Vagina (tissue), 2 donors: Measurements from ENCODE around the gene MYO7A. TPM values are rescaled to one million over a fixed set of nuclear protein-coding genes. Genes with fewer than 3 reads are reported as not detected.

Experiments used
- DNase-seq, 2 donors: peaks; one replicate each; pipeline ENCODE4 v3.0.0-alpha.2; 2017; ENCODE audit errors: extremely low spot score in 2 of 2
- H3K27ac ChIP-seq: fragments of 200-600 bp; sonication (generic); one replicate; pipeline ENCODE4 v1.5.1; 2019
- H3K27me3 ChIP-seq: fragments of 200-600 bp; sonication (generic); one replicate; pipeline ENCODE4 v1.5.1; 2019
- H3K36me3 ChIP-seq, 2 donors: fragments of 200-600 bp; sonication (generic); one replicate each; pipeline ENCODE4 v1.5.1; 2017 to 2019
- H3K4me1 ChIP-seq: fragments of 200-600 bp; sonication (generic); one replicate; pipeline ENCODE4 v1.5.1; 2019
- H3K4me3 ChIP-seq, 2 donors: fragments of 200-600 bp; sonication (generic); 1 replicate in 1 of 2; 2 replicates in 1 of 2; pipeline ENCODE4 v1.5.1; 2016 to 2019
- H3K9me3 ChIP-seq: fragments of 200-600 bp; sonication (generic); one replicate; pipeline ENCODE4 v1.5.1; 2019
- CTCF ChIP-seq, 3 experiments: fragments of 450-650 bp in 2 of 3; fragments of 200-600 bp in 1 of 3; sonication (generic) in 1 of 3; IDR thresholded peaks; one replicate each; pipeline ENCODE4 v1.5.1; 2017 to 2019; ENCODE audit warnings: antibody characterized with exemption in 3 of 3, mild to moderate bottlenecking in 2 of 3, moderate library complexity in 2 of 3
- POLR2A ChIP-seq, 2 donors: fragments of 450-650 bp; IDR thresholded peaks; one replicate each; pipeline ENCODE4 v1.6.1; 2017; ENCODE audit warnings: antibody characterized with exemption in 2 of 2, mild to moderate bottlenecking in 2 of 2, moderate library complexity in 2 of 2
- POLR2AphosphoS5 ChIP-seq, 2 donors: sonication (generic); formaldehyde crosslinking; IDR thresholded peaks; one replicate each; pipeline ENCODE4 v1.9.0; 2017; ENCODE audit warnings: antibody characterized with exemption in 2 of 2, mild to moderate bottlenecking in 2 of 2, low read depth in 1 of 2; ENCODE audit not compliant: insufficient read depth in 1 of 2
- intact Hi-C: fragments of 100-400 bp; cut with DNase I; formaldehyde crosslinking; loops from one replicate; pipeline ENCODE4 v1.15.1; 2023
- total RNA-seq: library from RNA; depleted of rRNA; stranded (reverse); fragments of >200 nt; gene quantifications from one replicate; pipeline ENCODE4 v1.2.3, GENCODE V29; 2016

The MYO7A gene
- total RNA-seq, 1 donor from 2014 or later, result 9.1 TPM

- TF ChIP-seq POLR2AphosphoS5 (IDR thresholded peaks at IDR 0.05; ENCODE audit: insufficient read depth in 1 of 2, low read depth in 1 of 2), result no peak
- TF ChIP-seq CTCF (IDR thresholded peaks at IDR 0.05), result no peak
- TF ChIP-seq POLR2A (IDR thresholded peaks at IDR 0.05), result no peak
- no peaks in the 10 kb centered on the region for H3K27me3 ChIP-seq
- no peak for DNase-seq
Measured at GRCh38 chr11:77196961-77197360, 68.9 kb downstream of the MYO7A start.

GRCh38 chr11:77197626-77198320, 69.7 kb downstream of the MYO7A start:
- no peak for DNase-seq
- no peak overlapping the region for H3K4me3 ChIP-seq
- intact Hi-C loops, result loop anchor here (10.0 kb wide), 1 partner anchor 347 kb away; no protein-coding TSS in a partner anchor
- no peaks in the 10 kb centered on the region for H3K27me3 ChIP-seq
- no peaks in the 10 kb centered on the region for H3K36me3 ChIP-seq
- no peaks in the 10 kb centered on the region for H3K9me3 ChIP-seq
- H3K4me1 ChIP-seq, result no peaks in the 10 kb centered on the region
- no peak for TF ChIP-seq POLR2AphosphoS5 (IDR thresholded peaks at IDR 0.05; ENCODE audit: insufficient read depth in 1 of 2, low read depth in 1 of 2)
- TF ChIP-seq POLR2A (IDR thresholded peaks at IDR 0.05), result no peak
- TF ChIP-seq CTCF (IDR thresholded peaks at IDR 0.05), result no peak
- no peak overlapping the region for H3K27ac ChIP-seq

More at GRCh38 chr11:77196961-77197360, 68.9 kb downstream of the MYO7A start:
- Histone ChIP-seq H3K4me3 (no peak overlapping the region), H3K4me1 (no peaks in the 10 kb centered on the region), H3K27ac (no peak overlapping the region), H3K36me3 (no peaks in the 10 kb centered on the region), H3K9me3 (no peaks in the 10 kb centered on the region)
- intact Hi-C loops, result loop anchor here (10.0 kb wide), 1 partner anchor 348 kb away; no protein-coding TSS in a partner anchor

GRCh38 chr11:77198440-77198849, 70.4 kb downstream of the MYO7A start:
- no peak overlapping the region for H3K27ac ChIP-seq
- DNase-seq, result no peak
- no peaks in the 10 kb centered on the region for H3K36me3 ChIP-seq
- no peaks in the 10 kb centered on the region for H3K27me3 ChIP-seq
- intact Hi-C loops, result loop anchor here (10.0 kb wide), 1 partner anchor 346 kb away; no protein-coding TSS in a partner anchor
- no peak for TF ChIP-seq POLR2AphosphoS5 (IDR thresholded peaks at IDR 0.05; ENCODE audit: insufficient read depth in 1 of 2, low read depth in 1 of 2)
- no peak for TF ChIP-seq POLR2A (IDR thresholded peaks at IDR 0.05)
- no peak for TF ChIP-seq CTCF (IDR thresholded peaks at IDR 0.05)
- H3K9me3 ChIP-seq, result no peaks in the 10 kb centered on the region
- no peaks in the 10 kb centered on the region for H3K4me1 ChIP-seq
- no peak overlapping the region for H3K4me3 ChIP-seq

- no peaks in the 10 kb centered on the region for H3K4me1 ChIP-seq
- H3K4me3 ChIP-seq, result no peak overlapping the region
- no peaks in the 10 kb centered on the region for H3K9me3 ChIP-seq
- no peaks in the 10 kb centered on the region for H3K36me3 ChIP-seq
- H3K27me3 ChIP-seq, result no peaks in the 10 kb centered on the region
- intact Hi-C loops, result loop anchor here (10.0 kb wide), 1 partner anchor 346 kb away; no protein-coding TSS in a partner anchor
- no peak for DNase-seq
- no peak for TF ChIP-seq POLR2AphosphoS5 (IDR thresholded peaks at IDR 0.05; ENCODE audit: insufficient read depth in 1 of 2, low read depth in 1 of 2)
- TF ChIP-seq POLR2A (IDR thresholded peaks at IDR 0.05), result no peak
- no peak for TF ChIP-seq CTCF (IDR thresholded peaks at IDR 0.05)
- H3K27ac ChIP-seq, result no peak overlapping the region
Measured at GRCh38 chr11:77199137-77199745, 71.2 kb downstream of the MYO7A start.
